ENCODE results near the gene SLC22A23. TPM values are rescaled to one million over a fixed set of nuclear protein-coding genes. Genes with fewer than 3 reads are reported as not detected.

The SLC22A23 gene
- total RNA-seq, 1 experiment from 2014 or later: 38.2 TPM

- TF ChIP-seq ERG (CRISPR knock-in tag; IDR thresholded peaks at IDR 0.05) (no peak), FOXP1 (CRISPR knock-in tag; IDR thresholded peaks at IDR 0.05; ENCODE audit: borderline replicate concordance) (no peak), USF2 (CRISPR knock-in tag; IDR thresholded peaks at IDR 0.05) (no peak), MAX (CRISPR knock-in tag; IDR thresholded peaks at IDR 0.05) (no peak), ELF4 (CRISPR knock-in tag; IDR thresholded peaks at IDR 0.05; ENCODE audit: low read depth) (no peak), RELA (CRISPR knock-in tag; IDR thresholded peaks at IDR 0.05; ENCODE audit: borderline replicate concordance) (no peak), PRRX2 (CRISPR knock-in tag; IDR thresholded peaks at IDR 0.05) (no peak)
Measured at GRCh38 chr6:3499603-3500002, 42.8 kb upstream of the SLC22A23 start (continued).

- peaks cover 17% of the 10 kb centered on the region for H3K9me3 Mint-ChIP-seq
- no peak overlapping the region for H3K27ac Mint-ChIP-seq
- no peak for DNase-seq (ENCODE audit: low spot score)
- TF ChIP-seq FOXP4 (CRISPR knock-in tag; IDR thresholded peaks at IDR 0.05): no peak
- TF ChIP-seq FOXP1 (CRISPR knock-in tag; IDR thresholded peaks at IDR 0.05; ENCODE audit: borderline replicate concordance): no peak
- no peak for TF ChIP-seq ZNF416 (CRISPR knock-in tag; IDR thresholded peaks at IDR 0.05)
- peaks cover 2% of the 10 kb centered on the region for H3K4me1 Mint-ChIP-seq
- no peaks in the 10 kb centered on the region for H3K36me3 Mint-ChIP-seq
- ATAC-seq: no peak
- ChIA-PET POLR2A (no interaction called here), CTCF (interaction anchor here (1.0 kb wide), 1 partner anchor 66 kb away, joined by 3 read pairs; no protein-coding TSS in a partner anchor)
- no peak overlapping the region for H3K4me3 Mint-ChIP-seq
- peaks cover 27% of the 10 kb centered on the region for H3K27me3 Mint-ChIP-seq (ENCODE audit: low read depth)
Measured at GRCh38 chr6:3496395-3496794, 39.5 kb upstream of the SLC22A23 start.

GRCh38 chr6:3494391-3495100, 37.7 kb upstream of the SLC22A23 start:
- no peaks in the 10 kb centered on the region for H3K36me3 Mint-ChIP-seq
- POLR2A ChIA-PET: no interaction called here
- H3K4me3 Mint-ChIP-seq: no peak overlapping the region
- DNase-seq (ENCODE audit: low spot score) (no peak), ATAC-seq (no peak)
- no peak for TF ChIP-seq ZNF425 (CRISPR knock-in tag; conservative IDR thresholded peaks at IDR 0.05)
- TF ChIP-seq ZNF138 (CRISPR knock-in tag; conservative IDR thresholded peaks at IDR 0.05): no peak
- no peak for TF ChIP-seq AFF4 (CRISPR knock-in tag; IDR thresholded peaks at IDR 0.05; ENCODE audit: borderline replicate concordance)
- peaks cover 17% of the 10 kb centered on the region for H3K9me3 Mint-ChIP-seq
- H3K27me3 Mint-ChIP-seq (ENCODE audit: low read depth): peaks cover 27% of the 10 kb centered on the region
- H3K4me1 Mint-ChIP-seq: peaks cover 5% of the 10 kb centered on the region
- H3K27ac Mint-ChIP-seq: no peak overlapping the region
- CTCF ChIA-PET: interaction anchor here (1.3 to 1.6 kb wide), 2 partner anchors 16 to 17 kb away, joined by 3 to 6 read pairs; no protein-coding TSS in a partner anchor
